GM12875 (cell line): ENCODE data around the gene RAX.
A peak's percentile ranks its signal among the peaks of the same experiment; 100 is the strongest.

Source experiments
- H3K4me3 ChIP-seq: one replicate; pipeline ENCODE4 v1.5.1; 2011; ENCODE audit warnings: low read depth, low read length, control low read depth
- CTCF ChIP-seq: IDR thresholded peaks from 2 replicates; pipeline ENCODE4 v1.5.1; 2011; ENCODE audit warnings: low read depth, mild to moderate bottlenecking, control low read depth, inconsistent platforms, low read length, moderate library complexity, borderline replicate concordance; ENCODE audit not compliant: insufficient read depth

The RAX gene

DNA sequence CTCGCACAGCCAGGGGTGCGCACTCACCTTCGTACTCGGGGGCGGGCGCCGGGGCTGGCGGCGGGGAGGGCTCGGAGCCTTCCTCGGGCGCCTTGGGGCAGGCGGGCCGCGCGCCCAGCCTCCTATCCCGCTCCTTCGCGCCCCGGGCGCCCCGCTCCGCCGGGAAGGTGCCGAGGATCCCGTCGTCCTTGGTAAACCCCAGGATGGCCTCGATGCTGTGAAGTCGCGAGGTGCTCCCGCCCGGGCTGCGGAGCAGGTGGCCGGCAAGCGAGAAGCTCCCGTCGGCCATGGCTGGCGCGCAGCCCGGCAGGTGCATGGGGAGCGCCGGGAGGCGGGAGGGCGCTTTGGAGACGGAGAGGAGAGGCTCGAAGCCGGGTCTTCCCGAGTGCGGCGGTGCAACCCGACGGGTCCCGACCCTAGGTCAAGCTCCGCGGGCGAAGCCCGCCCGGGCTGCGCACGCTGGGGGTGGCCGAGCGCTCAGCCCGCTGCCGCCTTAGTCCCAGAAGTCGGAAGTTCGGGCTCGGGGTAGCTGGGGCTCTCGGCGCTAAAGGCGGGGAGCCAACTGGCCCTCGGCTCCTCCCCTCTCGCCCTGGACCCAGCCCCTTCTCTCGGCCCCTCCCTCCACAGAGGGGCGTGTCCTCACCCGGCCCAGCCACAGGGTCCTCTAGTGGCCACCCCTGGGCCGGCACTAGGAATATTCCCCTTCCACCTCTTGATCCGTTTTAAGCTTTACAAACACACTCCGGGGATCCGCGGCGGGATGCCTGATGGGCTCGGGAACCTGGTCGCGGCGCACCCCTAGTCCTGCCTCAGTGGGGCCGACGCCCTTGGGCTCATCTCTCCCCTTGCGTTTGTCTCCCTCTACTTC lies at the start of gene RAX:
TSS of gene RAX (minus strand) at position 564 of the 868 bp plus-strand sequence. CDS start at position 316, 248 bp downstream.
- H3K4me3 ChIP-seq = no peak within 1 kb of the TSS
- 0 out of 2 replicates have a peak, but pooled peaks have one; percentile 20 for TF ChIP-seq CTCF

DNA sequence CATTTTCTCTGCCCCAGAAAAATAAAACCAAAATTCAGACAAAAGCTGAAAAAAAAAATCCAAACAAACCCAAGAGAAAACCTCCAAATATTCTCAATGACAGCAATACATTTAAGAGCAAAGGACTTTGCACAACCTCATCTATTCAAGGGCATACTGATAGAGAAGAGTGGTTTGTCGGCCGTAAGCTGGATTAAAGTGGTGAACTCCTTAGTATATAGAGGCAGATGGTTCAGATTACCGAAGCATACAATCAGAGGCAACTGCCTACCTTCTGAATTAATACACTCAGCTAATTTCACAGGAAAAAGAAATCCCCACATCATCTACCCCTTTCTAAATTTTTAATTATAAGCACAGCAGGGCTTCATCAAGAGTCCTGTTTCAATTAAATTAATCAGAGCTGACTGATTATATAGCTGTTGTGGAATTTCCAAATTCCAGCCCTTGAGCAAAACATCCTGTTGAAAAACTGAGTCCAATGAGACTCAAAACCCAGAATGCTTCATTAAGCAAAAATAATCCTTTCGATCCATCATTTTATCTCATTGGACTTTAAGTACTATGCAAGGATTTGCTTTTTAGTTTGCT lies 45.3 kb upstream of the RAX start, which contains the start of gene CPLX4:
TSS of gene CPLX4 (minus strand) at position 190 of the 591 bp plus-strand sequence. CDS start at position 3, 187 bp downstream.
- TF ChIP-seq CTCF = no peak
- H3K4me3 ChIP-seq = no peak within 1 kb of the TSS

- H3K4me3 ChIP-seq = no peak overlapping the region
- no peak for TF ChIP-seq CTCF
Observed at GRCh38 chr18:59311631-59312030, 38.4 kb upstream of the RAX start.

- H3K4me3 ChIP-seq = no peak overlapping the region
- no peak for TF ChIP-seq CTCF
Observed at GRCh38 chr18:59308938-59309260, 35.6 kb upstream of the RAX start.

DNA sequence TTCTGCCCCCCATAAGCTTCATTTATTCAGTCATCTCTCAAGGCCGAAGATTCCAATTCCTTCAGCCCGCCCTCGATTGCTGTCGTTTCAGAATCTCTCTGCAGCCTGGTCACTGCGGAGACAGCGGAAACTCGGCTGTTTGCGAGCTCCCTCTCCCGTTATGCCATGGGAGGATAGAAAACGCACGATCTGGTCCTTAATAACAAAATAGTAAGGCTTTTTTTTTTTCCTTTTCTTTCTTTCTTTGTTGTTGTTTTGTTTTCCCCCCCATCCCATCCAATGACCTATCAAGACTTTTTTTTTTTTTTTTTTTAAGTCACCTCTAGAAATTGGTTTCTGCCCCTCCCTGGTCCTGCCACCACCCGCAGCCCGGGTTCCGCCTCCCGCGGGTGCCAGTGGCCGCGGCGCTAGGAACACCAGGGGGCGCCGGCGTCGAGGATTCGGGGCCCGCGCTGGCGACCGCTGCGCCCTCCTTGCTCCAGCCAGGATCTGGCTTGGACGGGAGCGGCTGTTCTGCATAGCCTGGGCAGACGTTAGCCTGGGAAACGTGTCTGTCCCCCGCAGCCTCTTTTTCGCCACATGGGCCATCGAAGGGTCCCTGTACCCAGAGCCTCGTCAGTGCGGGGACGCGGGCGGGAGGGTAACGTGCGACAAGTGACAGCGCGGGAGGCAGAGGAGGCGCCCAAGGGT lies 35.1 kb upstream of the RAX start:
- H3K4me3 ChIP-seq = no peak overlapping the region
- TF ChIP-seq CTCF = peak; percentile 84

DNA sequence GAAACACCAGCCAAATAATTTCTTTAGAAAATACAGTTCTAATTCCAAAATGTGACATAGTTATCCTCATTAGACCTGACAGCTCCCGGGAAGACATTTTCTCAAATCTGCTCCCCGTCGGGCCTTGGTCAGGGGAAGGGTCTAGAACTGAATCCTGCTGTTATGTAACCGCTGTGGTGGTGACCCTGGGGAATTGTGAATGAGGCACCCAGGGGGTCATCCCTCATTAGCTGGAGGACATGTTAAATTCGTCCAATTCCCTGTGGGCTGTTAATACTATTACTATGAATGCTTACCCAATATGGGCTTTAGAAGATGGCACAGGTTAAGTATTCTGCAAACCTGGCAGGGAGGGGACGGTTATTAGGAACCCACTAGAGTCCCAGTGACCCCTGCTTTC lies 33.4 kb upstream of the RAX start:
- no peak overlapping the region for H3K4me3 ChIP-seq
- TF ChIP-seq CTCF = no peak

- TF ChIP-seq CTCF = no peak
- H3K4me3 ChIP-seq = no peak overlapping the region
Observed at GRCh38 chr18:59305295-59305694, 32.0 kb upstream of the RAX start.
